H1 (cell line): Measurements from ENCODE around the gene RHOB. TPM values are rescaled to one million over a fixed set of nuclear protein-coding genes. Genes with fewer than 3 reads are reported as not detected.

Source experiments
- CTCF ChIA-PET: fragments of 300-600 bp; sonication (Branson Sonifier 250); formaldehyde crosslinking; loops from one replicate; lab custom pipeline; 2021; ENCODE audit not compliant: partially characterized antibody; lab: Charles Lee
- POLR2A ChIA-PET: fragments of 300-600 bp; sonication (Branson Sonifier 250); formaldehyde crosslinking; loops from one replicate; lab custom pipeline; 2021; ENCODE audit warnings: inconsistent platforms; ENCODE audit not compliant: partially characterized antibody; lab: Charles Lee
- DNase-seq, 2 experiments: peaks; one replicate each; pipeline versions ENCODE4 v3.0.0 to v3.0.0-alpha.2; 2010 to 2022; ENCODE audit warnings: low spot score in 2 of 2, low read depth in 1 of 2, mixed read lengths in 1 of 2
- FAIRE-seq: peaks from 2 replicates; lab custom pipeline; 2011; peaks lifted over from hg19 to GRCh38; lab: Jason Lieb, UNC
- H2AFZ ChIP-seq: 2 replicates; pipeline ENCODE4 v1.8.1; 2012; ENCODE audit warnings: low read length, inconsistent platforms
- H2AK5ac ChIP-seq: 2 replicates; pipeline ENCODE4 v1.6.1; 2013; ENCODE audit warnings: low read depth, low read length
- H2BK120ac ChIP-seq: replicated peaks from 2 replicates; pipeline ENCODE3; 2013; ENCODE audit warnings: low read depth, low read length, inconsistent platforms
- H2BK12ac ChIP-seq: 2 replicates; pipeline ENCODE4 v1.6.1; 2013; ENCODE audit warnings: low read depth, low read length
- H2BK15ac ChIP-seq: 2 replicates; pipeline ENCODE4 v1.6.1; 2013; ENCODE audit warnings: low read length
- H2BK20ac ChIP-seq: 2 replicates; pipeline ENCODE4 v1.6.1; 2013; ENCODE audit warnings: low read length
- H2BK5ac ChIP-seq: 2 replicates; pipeline ENCODE4 v1.6.1; 2013; ENCODE audit warnings: low read depth, low read length
- H3K14ac ChIP-seq: 2 replicates; pipeline ENCODE4 v1.6.1; 2013; ENCODE audit warnings: inconsistent platforms; ENCODE audit not compliant: insufficient read length
- H3K18ac ChIP-seq: 2 replicates; pipeline ENCODE4 v1.6.1; 2013; ENCODE audit warnings: low read length; ENCODE audit errors: extremely low read depth
- H3K23ac ChIP-seq: 2 replicates; pipeline ENCODE4 v1.6.1; 2013; ENCODE audit warnings: inconsistent platforms; ENCODE audit not compliant: insufficient read length
- H3K23me2 ChIP-seq: 2 replicates; pipeline ENCODE4 v1.6.1; 2013; ENCODE audit warnings: low read depth, low read length
- H3K27ac ChIP-seq: 2 replicates; pipeline ENCODE4 v1.6.1; 2011; ENCODE audit warnings: low read depth, low read length, inconsistent platforms
- H3K27me3 ChIP-seq, 4 experiments: replicated peaks in 1 of 4; 1 replicate in 1 of 4; 2 replicates in 3 of 4; pipeline versions ENCODE4 v1.6.1 to v1.8.1; 2011 to 2013; ENCODE audit warnings: low read length in 3 of 4, mild to moderate bottlenecking in 3 of 4, inconsistent platforms in 2 of 4, mixed read lengths in 2 of 4, moderate library complexity in 1 of 4; ENCODE audit not compliant: control insufficient read depth in 3 of 4, insufficient read depth in 3 of 4; ENCODE audit errors: extremely low read depth in 1 of 4
- H3K36me3 ChIP-seq, 4 experiments: 2 replicates each; pipeline versions ENCODE4 v1.6.1 to v1.8.1; 2011 to 2013; ENCODE audit warnings: mild to moderate bottlenecking in 4 of 4, low read length in 3 of 4, moderate library complexity in 2 of 4, control low read depth in 1 of 4, inconsistent platforms in 1 of 4; ENCODE audit not compliant: insufficient read depth in 4 of 4, control insufficient read depth in 2 of 4
- H3K4ac ChIP-seq: replicated peaks from 2 replicates; pipeline ENCODE3; 2013; ENCODE audit warnings: low read length, low read depth, mixed read lengths, inconsistent platforms; ENCODE audit not compliant: insufficient read length
- H3K4me1 ChIP-seq, 4 experiments: replicated peaks in 1 of 4; 1 replicate in 1 of 4; 2 replicates in 3 of 4; pipeline versions ENCODE4 v1.6.1 to v1.8.1; 2011 to 2013; ENCODE audit warnings: low read length in 3 of 4, inconsistent platforms in 2 of 4, mixed read lengths in 1 of 4; ENCODE audit not compliant: insufficient read depth in 4 of 4, control insufficient read depth in 3 of 4
- H3K4me2 ChIP-seq, 2 experiments: 2 replicates each; pipeline versions ENCODE4 v1.6.1 to v1.8.1; 2011 to 2013; ENCODE audit warnings: low read depth in 2 of 2, low read length in 2 of 2, control low read depth in 1 of 2, inconsistent platforms in 1 of 2, mild to moderate bottlenecking in 1 of 2; ENCODE audit not compliant: insufficient read depth in 1 of 2
- H3K4me3 ChIP-seq, 4 experiments: fragments of 200-600, 300-600 bp in 1 of 4; sonication (generic), shearing (Covaris generic), sonication (Bioruptor Twin) in 1 of 4; 2 replicates each; pipeline versions ENCODE4 v1.5.1 to v1.8.1; 2011 to 2016; ENCODE audit warnings: low read length in 4 of 4, low read depth in 3 of 4, control low read depth in 2 of 4, inconsistent platforms in 2 of 4, mild to moderate bottlenecking in 2 of 4, mixed read lengths in 1 of 4, moderate library complexity in 1 of 4; ENCODE audit not compliant: insufficient read depth in 2 of 4; ENCODE audit errors: extremely low read depth in 1 of 4
- H3K56ac ChIP-seq: replicated peaks from 2 replicates; pipeline ENCODE3; 2013; ENCODE audit warnings: low read depth, mild to moderate bottlenecking, mixed read lengths, low read length, inconsistent platforms; ENCODE audit not compliant: insufficient read length
- H3K79me1 ChIP-seq: 2 replicates; pipeline ENCODE4 v1.6.1; 2013; ENCODE audit warnings: low read depth, low read length, control low read depth
- H3K79me2 ChIP-seq, 2 experiments: 2 replicates each; pipeline versions ENCODE4 v1.6.1 to v1.8.1; 2012 to 2013; ENCODE audit warnings: low read length in 2 of 2, mild to moderate bottlenecking in 2 of 2, inconsistent platforms in 1 of 2; ENCODE audit not compliant: insufficient read depth in 2 of 2, control insufficient read depth in 1 of 2
- H3K9ac ChIP-seq, 4 experiments: replicated peaks in 1 of 4; 1 replicate in 1 of 4; 2 replicates in 3 of 4; pipeline versions ENCODE4 v1.6.1 to v1.8.1; 2011 to 2013; ENCODE audit warnings: low read depth in 3 of 4, low read length in 3 of 4, control low read depth in 2 of 4, mild to moderate bottlenecking in 2 of 4, moderate library complexity in 2 of 4, inconsistent platforms in 1 of 4; ENCODE audit errors: extremely low read depth in 1 of 4
- H3K9me3 ChIP-seq, 2 experiments: 2 replicates each; pipeline versions ENCODE4 v1.6.1 to v1.8.1; 2012 to 2013; ENCODE audit warnings: mild to moderate bottlenecking in 2 of 2, moderate library complexity in 2 of 2, control low read depth in 1 of 2, inconsistent platforms in 1 of 2, low read depth in 1 of 2, low read length in 1 of 2, mixed read lengths in 1 of 2; ENCODE audit not compliant: insufficient read depth in 2 of 2
- H4K20me1 ChIP-seq, 2 experiments: replicated peaks in 1 of 2; 2 replicates each; pipeline versions ENCODE3 to v1.8.1; 2011 to 2013; ENCODE audit warnings: inconsistent platforms in 2 of 2, low read length in 2 of 2, mild to moderate bottlenecking in 1 of 2; ENCODE audit not compliant: insufficient read depth in 2 of 2, control insufficient read depth in 1 of 2
- H4K5ac ChIP-seq: 2 replicates; pipeline ENCODE4 v1.6.1; 2013; ENCODE audit warnings: low read length, low read depth, mixed read lengths, inconsistent platforms; ENCODE audit not compliant: insufficient read length
- H4K8ac ChIP-seq: 2 replicates; pipeline ENCODE4 v1.8.0; 2013; ENCODE audit warnings: mild to moderate bottlenecking, moderate library complexity, low read length, inconsistent platforms; ENCODE audit not compliant: insufficient read depth; ENCODE audit errors: extremely low read depth
- H4K91ac ChIP-seq: replicated peaks from 2 replicates; pipeline ENCODE3; 2013; ENCODE audit warnings: low read length, mixed read lengths, inconsistent platforms; ENCODE audit not compliant: insufficient read length
- ATF2 ChIP-seq: IDR thresholded peaks from 2 replicates; pipeline ENCODE4 v1.6.1; 2012; ENCODE audit warnings: low read length, inconsistent platforms
- CEBPB ChIP-seq: IDR thresholded peaks from 2 replicates; pipeline ENCODE4 v1.6.1; 2012; ENCODE audit warnings: low read depth, low read length
- CHD1 ChIP-seq: IDR thresholded peaks from 2 replicates; pipeline ENCODE4 v1.6.1; 2012; ENCODE audit warnings: low read depth, low read length, improper control_type of control experiment
- CHD2 ChIP-seq: IDR thresholded peaks from 2 replicates; pipeline ENCODE4 v1.6.1; 2012; ENCODE audit warnings: low read length, improper control_type of control experiment
- GABPA ChIP-seq: IDR thresholded peaks from 2 replicates; pipeline ENCODE4 v1.6.1; 2011; ENCODE audit warnings: mild to moderate bottlenecking, low read length, moderate library complexity, borderline replicate concordance; ENCODE audit not compliant: insufficient read depth
- GTF2F1 ChIP-seq: IDR thresholded peaks from 2 replicates; pipeline ENCODE4 v1.6.1; 2012; ENCODE audit warnings: low read depth, low read length, improper control_type of control experiment, borderline replicate concordance
- POLR2AphosphoS5 ChIP-seq: IDR thresholded peaks from 2 replicates; pipeline ENCODE4 v1.6.1; 2011; ENCODE audit warnings: low read depth, low read length
- SP1 ChIP-seq: IDR thresholded peaks from 2 replicates; pipeline ENCODE4 v1.6.1; 2011; ENCODE audit warnings: low read depth, low read length
- TAF7 ChIP-seq: optimal IDR thresholded peaks from 2 replicates; pipeline ENCODE3; 2011; ENCODE audit warnings: low read depth, mild to moderate bottlenecking, inconsistent platforms, low read length, moderate library complexity, borderline replicate concordance
- WGBS, 2 experiments: shearing (Covaris generic) in 1 of 2; methylation state at CpG; one replicate each; pipeline versions ENCODE4 v1.1.6 to v1.1.7; 2013 to 2015; ENCODE audit warnings: low lambda C conversion rate in 2 of 2, mixed read lengths in 2 of 2, inconsistent platforms in 1 of 2, low coverage in 1 of 2, missing lambda C conversion rate in 1 of 2; ENCODE audit not compliant: insufficient replicate concordance in 2 of 2, insufficient coverage in 1 of 2, insufficient read length in 1 of 2; ENCODE audit errors: extremely low coverage in 1 of 2, missing lambda C conversion rate in 1 of 2; 5-methylcytosine and 5-hydroxymethylcytosine counted together
- polyA plus RNA-seq, 7 experiments: library from polyadenylated mRNA; depleted of rRNA in 3 of 7; stranded (reverse) in 5 of 7; unstranded in 2 of 7; fragments of >200 nt in 5 of 7; fragments of 200-250 nt in 2 of 7; gene quantifications; 1 replicate in 5 of 7; 2 replicates in 1 of 7; 4 replicates in 1 of 7; pipeline versions ENCODE4 v1.2.1 to v1.2.3, GENCODE V29; 2011 to 2013; ENCODE audit warnings: missing spikeins in 2 of 7, mixed read lengths in 2 of 7
- total RNA-seq: library from RNA; stranded (reverse); fragmentation: NEBNext Ultra II Directional; extraction: Animal tissue kit (Norgen Biotek cat#: 25700); gene quantifications from 2 replicates; pipeline ENCODE4 v1.2.1, GENCODE V29; 2021
- TF ChIP-seq, protein P1 (sequence below): IDR thresholded peaks from 2 replicates; pipeline ENCODE4 v1.6.1; 2011; ENCODE audit warnings: low read depth, mild to moderate bottlenecking, low read length; ENCODE audit not compliant: insufficient read depth

The RHOB gene
- total and polyA plus RNA-seq, 2 of the 8 experiments (the other 6 are each of a cell fraction or from before 2014, with no cell fraction given), result 9.3 to 9.5 TPM

DNA sequence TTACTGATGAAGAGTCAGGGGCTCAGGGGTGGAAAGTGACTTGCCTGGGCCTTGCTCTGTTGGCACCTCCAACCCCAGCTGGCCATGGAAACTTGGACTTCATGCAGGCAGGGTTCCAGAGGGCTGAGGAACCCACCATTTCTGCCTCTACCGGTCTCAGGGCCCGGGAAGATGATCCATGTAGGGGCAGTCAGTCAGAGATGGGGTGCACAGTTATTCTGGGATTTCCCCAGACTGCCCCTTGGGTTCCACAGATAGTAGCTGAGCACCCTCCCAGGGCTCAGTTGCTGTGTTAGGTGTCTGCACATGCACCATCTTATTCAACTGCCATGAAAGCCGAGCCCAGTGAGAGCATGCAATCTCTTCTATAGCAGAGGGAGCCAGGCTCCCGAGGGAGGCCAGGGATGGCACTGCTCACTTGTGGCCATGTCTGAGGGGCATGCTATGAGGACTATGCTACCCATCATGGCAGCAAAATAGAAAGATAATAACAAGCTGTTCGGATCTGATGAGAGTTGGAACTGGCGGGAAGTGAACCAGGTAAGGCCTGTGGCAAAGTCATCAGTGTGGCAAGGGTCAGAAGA, 37.3 kb downstream of the RHOB start:
- Histone ChIP-seq H3K36me3 (no peaks in the 10 kb centered on the region), H3K4me1 (peaks cover 9 to 13% (median 11%) of the 10 kb centered on the region in 4 experiments), H3K79me1 (no peaks in the 10 kb centered on the region), H2BK12ac (no peak overlapping the region), H3K4me3 (no peak overlapping the region), H3K56ac (no peak overlapping the region), H3K14ac (no peak overlapping the region), H3K18ac (no peak overlapping the region), H4K5ac (no peak overlapping the region), H3K9ac (no peak overlapping the region), H3K23me2 (no peaks in the 10 kb centered on the region), H3K23ac (no peak overlapping the region), H2BK120ac (no peak overlapping the region), H2BK20ac (no peak overlapping the region), H3K4me2 (no peak overlapping the region), H2AFZ (no peak overlapping the region), H4K8ac (no peak overlapping the region), H3K27ac (no peak overlapping the region), H3K79me2 (no peaks in the 10 kb centered on the region), H4K20me1 (no peaks in the 10 kb centered on the region), H2BK5ac (no peak overlapping the region), H2AK5ac (no peak overlapping the region), H3K4ac (peak overlapping the region; percentile 60), H4K91ac (no peak overlapping the region), H2BK15ac (no peak overlapping the region), H3K27me3 (no peaks in the 10 kb centered on the region), H3K9me3 (no peaks in the 10 kb centered on the region)
- ChIA-PET CTCF (interaction anchor here (0.6 to 2.7 kb wide), 11 partner anchors 10 to 158 kb away, joined by 3 to 8 read pairs (median 4); no protein-coding TSS in a partner anchor), POLR2A (no interaction called here)
- 90% methylated on average over 6 of the region's 6 CpGs; no CpG with 5 or more reads in 1 of the 2 experiments for WGBS, 2 experiments
- DNase-seq (no peak), FAIRE-seq (no peak)
- no peak for TF ChIP-seq POLR2AphosphoS5
- TF ChIP-seq, protein P1, sequence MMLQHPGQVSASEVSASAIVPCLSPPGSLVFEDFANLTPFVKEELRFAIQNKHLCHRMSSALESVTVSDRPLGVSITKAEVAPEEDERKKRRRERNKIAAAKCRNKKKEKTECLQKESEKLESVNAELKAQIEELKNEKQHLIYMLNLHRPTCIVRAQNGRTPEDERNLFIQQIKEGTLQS, result no peak
- no peak for TF ChIP-seq CHD2
- no peak for TF ChIP-seq CHD1
- no peak for TF ChIP-seq CEBPB
- no peak for TF ChIP-seq GTF2F1
- TF ChIP-seq ATF2, result no peak
- no peak for TF ChIP-seq GABPA
- TF ChIP-seq TAF7, result no peak
- TF ChIP-seq SP1, result no peak
